HG03025 (cell line): ENCODE results near the gene POU2F1.

ENCODE experiments used
- ATAC-seq: cut with Tn5 transposase; IDR thresholded peaks from one replicate; pipeline ENCODE4 v1.9.1; 2021; ENCODE audit warnings: mild to moderate bottlenecking, moderate library complexity; ENCODE audit not compliant: unreplicated experiment, low FRiP score

POU2F1 gene

GRCh38 chr1:167455786-167456446 is 235.2 kb downstream of the POU2F1 start:
- ATAC-seq, result no peak

GRCh38 chr1:167456524-167456923 is 235.8 kb downstream of the POU2F1 start:
- ATAC-seq, result no peak

GRCh38 chr1:167456926-167457325 is 236.2 kb downstream of the POU2F1 start:
- no peak for ATAC-seq

- no peak for ATAC-seq
Observed at GRCh38 chr1:167457936-167458584, 237.4 kb downstream of the POU2F1 start.

GRCh38 chr1:167460836-167461235 is 240.2 kb downstream of the POU2F1 start:
- no peak for ATAC-seq

- ATAC-seq, result no peak
Observed at GRCh38 chr1:167462341-167462740, 241.7 kb downstream of the POU2F1 start.

GRCh38 chr1:167463080-167463479 is 242.4 kb downstream of the POU2F1 start:
- no peak for ATAC-seq

GRCh38 chr1:167463875-167464575 is 243.3 kb downstream of the POU2F1 start:
- ATAC-seq, result no peak

- no peak for ATAC-seq
Observed at GRCh38 chr1:167465018-167465417, 244.3 kb downstream of the POU2F1 start.

GRCh38 chr1:167465743-167466142 is 245.1 kb downstream of the POU2F1 start:
- no peak for ATAC-seq

- ATAC-seq, result no peak
Observed at GRCh38 chr1:167467126-167467710, 246.5 kb downstream of the POU2F1 start.

GRCh38 chr1:167467752-167468151 is 247.1 kb downstream of the POU2F1 start:
- no peak for ATAC-seq

GRCh38 chr1:167469280-167469965 is 248.7 kb downstream of the POU2F1 start:
- no peak for ATAC-seq

- no peak for ATAC-seq
Observed at GRCh38 chr1:167471568-167471967, 250.9 kb downstream of the POU2F1 start.

- ATAC-seq, result no peak
Observed at GRCh38 chr1:167472752-167473521, 252.3 kb downstream of the POU2F1 start.

GRCh38 chr1:167473761-167474160 is 253.1 kb downstream of the POU2F1 start:
- no peak for ATAC-seq

- no peak for ATAC-seq
Observed at GRCh38 chr1:167474191-167474641, 253.5 kb downstream of the POU2F1 start.

GRCh38 chr1:167476061-167476460 is 255.4 kb downstream of the POU2F1 start:
- no peak for ATAC-seq
